Transverse colon (tissue), 4 donors: Measurements from ENCODE around the gene OBP2B.

Experiments used
- EP300 ChIP-seq: sonication (generic); formaldehyde crosslinking; IDR thresholded peaks from one replicate; pipeline ENCODE4 v1.6.1; 2017; ENCODE audit warnings: antibody characterized with exemption, low read depth
- POLR2A ChIP-seq: fragments of 450-650 bp; IDR thresholded peaks from one replicate; pipeline ENCODE4 v1.6.1; 2016; ENCODE audit warnings: antibody characterized with exemption, mild to moderate bottlenecking, moderate library complexity
- POLR2AphosphoS5 ChIP-seq, 3 donors: sonication (generic); formaldehyde crosslinking; IDR thresholded peaks; one replicate each; pipeline ENCODE4 v1.6.1; 2016; ENCODE audit warnings: antibody characterized with exemption in 3 of 3
- TF ChIP-seq, protein P1 (sequence below), 5 experiments: fragments of 200-600 bp in 3 of 5; fragments of 450-650 bp in 2 of 5; sonication (generic) in 3 of 5; IDR thresholded peaks; 1 replicate in 2 of 5; 2 replicates in 3 of 5; pipeline ENCODE4 v1.5.1; 2016 to 2017; ENCODE audit warnings: antibody characterized with exemption in 5 of 5, inconsistent platforms in 3 of 5, mild to moderate bottlenecking in 2 of 5, moderate library complexity in 1 of 5

DNA sequence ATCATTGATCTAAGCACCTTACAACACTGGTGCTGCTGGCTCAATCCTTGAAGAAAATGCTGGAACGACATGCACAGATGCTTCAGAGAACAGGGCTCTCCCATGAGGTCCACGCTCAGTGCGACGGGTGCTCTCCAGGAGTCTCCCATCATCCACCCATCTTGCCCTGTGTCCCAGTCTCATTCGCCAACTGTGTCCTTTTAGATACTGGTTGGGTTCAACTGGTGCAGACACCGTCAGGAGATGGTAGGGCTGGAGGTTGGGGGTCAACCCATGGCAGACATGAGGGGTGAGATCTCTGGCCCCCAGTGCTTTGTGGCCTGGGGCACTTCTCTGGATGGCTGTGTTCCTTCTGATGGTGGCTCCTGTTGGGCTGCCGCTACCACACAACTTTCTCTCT is 1.6 kb upstream of the OBP2B start:
- TF ChIP-seq, protein P1, sequence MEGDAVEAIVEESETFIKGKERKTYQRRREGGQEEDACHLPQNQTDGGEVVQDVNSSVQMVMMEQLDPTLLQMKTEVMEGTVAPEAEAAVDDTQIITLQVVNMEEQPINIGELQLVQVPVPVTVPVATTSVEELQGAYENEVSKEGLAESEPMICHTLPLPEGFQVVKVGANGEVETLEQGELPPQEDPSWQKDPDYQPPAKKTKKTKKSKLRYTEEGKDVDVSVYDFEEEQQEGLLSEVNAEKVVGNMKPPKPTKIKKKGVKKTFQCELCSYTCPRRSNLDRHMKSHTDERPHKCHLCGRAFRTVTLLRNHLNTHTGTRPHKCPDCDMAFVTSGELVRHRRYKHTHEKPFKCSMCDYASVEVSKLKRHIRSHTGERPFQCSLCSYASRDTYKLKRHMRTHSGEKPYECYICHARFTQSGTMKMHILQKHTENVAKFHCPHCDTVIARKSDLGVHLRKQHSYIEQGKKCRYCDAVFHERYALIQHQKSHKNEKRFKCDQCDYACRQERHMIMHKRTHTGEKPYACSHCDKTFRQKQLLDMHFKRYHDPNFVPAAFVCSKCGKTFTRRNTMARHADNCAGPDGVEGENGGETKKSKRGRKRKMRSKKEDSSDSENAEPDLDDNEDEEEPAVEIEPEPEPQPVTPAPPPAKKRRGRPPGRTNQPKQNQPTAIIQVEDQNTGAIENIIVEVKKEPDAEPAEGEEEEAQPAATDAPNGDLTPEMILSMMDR (IDR thresholded peaks at IDR 0.05) = no peak
- no peak for TF ChIP-seq POLR2A
- TF ChIP-seq EP300 = no peak
- no peak for TF ChIP-seq POLR2AphosphoS5 (IDR thresholded peaks at IDR 0.05)
